Measurements from ENCODE around the gene YIF1B.

GRCh38 chr19:38326591-38326990 is 10.8 kb upstream of the YIF1B start:
- no peak for TF ChIP-seq CTCF (IDR thresholded peaks at IDR 0.05)
- TF ChIP-seq POLR2A (IDR thresholded peaks at IDR 0.05; ENCODE audit: low read depth): no peak
